DMS153 treated with DMSO at 0.1 percent for 48 hours (cell line): ENCODE data around the gene SPATA20.

Source experiments
- DNase-seq: peaks from one replicate; lab custom pipeline; 2025; ENCODE audit not compliant: unreplicated experiment; lab: John Stamatoyannopoulos, UW

Gene SPATA20

GRCh38 chr17:50538549-50539410 lies 8.2 kb upstream of the SPATA20 start:
- DNase-seq: no peak

GRCh38 chr17:50539762-50540559 lies 7.0 kb upstream of the SPATA20 start:
- peak; percentile 26 for DNase-seq

- no peak for DNase-seq
Measured at GRCh38 chr17:50540560-50541401, 6.2 kb upstream of the SPATA20 start.

GRCh38 chr17:50541402-50541715 lies 5.6 kb upstream of the SPATA20 start:
- DNase-seq: no peak

- DNase-seq: peak; percentile 71
Measured at GRCh38 chr17:50541716-50542688, 5.0 kb upstream of the SPATA20 start.

GRCh38 chr17:50542795-50543774 lies 3.9 kb upstream of the SPATA20 start:
- DNase-seq: peak; percentile 64

- DNase-seq: no peak
Measured at GRCh38 chr17:50544516-50544915, 2.5 kb upstream of the SPATA20 start.

GRCh38 chr17:50545311-50545710 lies 1.7 kb upstream of the SPATA20 start:
- DNase-seq: no peak

- no peak for DNase-seq
Measured at GRCh38 chr17:50546701-50547034, 306 bp upstream of the SPATA20 start.

- DNase-seq: no peak
Measured at GRCh38 chr17:50547736-50548083, 736 bp downstream of the SPATA20 start.

- DNase-seq: no peak
Measured at GRCh38 chr17:50548831-50549230, 1.9 kb downstream of the SPATA20 start.

- DNase-seq: no peak
Measured at GRCh38 chr17:50549256-50549941, 2.4 kb downstream of the SPATA20 start.

GRCh38 chr17:50549969-50550368 lies 3.0 kb downstream of the SPATA20 start:
- no peak for DNase-seq

- DNase-seq: peak; percentile 38
Measured at GRCh38 chr17:50550661-50551432, 3.9 kb downstream of the SPATA20 start.

- DNase-seq: no peak
Measured at GRCh38 chr17:50551433-50551815, 4.5 kb downstream of the SPATA20 start.

GRCh38 chr17:50551884-50552283 lies 4.9 kb downstream of the SPATA20 start:
- DNase-seq: no peak

- DNase-seq: no peak
Measured at GRCh38 chr17:50554201-50554600, 7.2 kb downstream of the SPATA20 start.

GRCh38 chr17:50556803-50557202 lies 9.8 kb downstream of the SPATA20 start:
- DNase-seq: peak; percentile 67
